PC-3 (cell line): ENCODE results near the gene ARAP3.

Experiments
- CTCF ChIP-seq: fragments of 300-600 bp; sonication (generic); conservative IDR thresholded peaks from 2 replicates; pipeline ENCODE4 v1.5.1; 2017; ENCODE audit warnings: antibody characterized with exemption, low read depth, mild to moderate bottlenecking, low read length
- EZH2 ChIP-seq: fragments of 300-600 bp; sonication (generic); IDR thresholded peaks from one replicate; pipeline ENCODE4 v1.6.1; 2017; ENCODE audit warnings: antibody characterized with exemption, mild to moderate bottlenecking, low read length; ENCODE audit not compliant: unreplicated experiment
- EZH2phosphoT487 ChIP-seq: fragments of 300-600 bp; sonication (generic); IDR thresholded peaks from 2 replicates; pipeline ENCODE4 v1.6.1; 2018; ENCODE audit warnings: mild to moderate bottlenecking, antibody characterized with exemption, low read length, borderline replicate concordance

- TF ChIP-seq CTCF, result no peak
- TF ChIP-seq EZH2, result no peak
- no peak for TF ChIP-seq EZH2phosphoT487
Observed at GRCh38 chr5:141695627-141696215, 13.7 kb upstream of the ARAP3 start.
